Keratinocyte (primary cell): Measurements from ENCODE around the gene SPRED2.

Experiments
- EZH2 ChIP-seq: IDR thresholded peaks from one replicate; pipeline ENCODE4 v1.6.1; 2012; ENCODE audit warnings: inconsistent platforms, mild to moderate bottlenecking, low read length, moderate library complexity
- TF ChIP-seq, protein P1 (sequence below), 3 experiments: IDR thresholded peaks in 1 of 3; conservative IDR thresholded peaks in 1 of 3; optimal IDR thresholded peaks in 1 of 3; 2 replicates in 2 of 3; 3 replicates in 1 of 3; pipeline versions ENCODE3 to v1.5.1; 2011; ENCODE audit warnings: low read length in 3 of 3, mild to moderate bottlenecking in 3 of 3, moderate library complexity in 2 of 3, control low read depth in 1 of 3, inconsistent platforms in 1 of 3; ENCODE audit not compliant: insufficient read depth in 2 of 3; ENCODE audit errors: extremely low read depth in 1 of 3

DNA sequence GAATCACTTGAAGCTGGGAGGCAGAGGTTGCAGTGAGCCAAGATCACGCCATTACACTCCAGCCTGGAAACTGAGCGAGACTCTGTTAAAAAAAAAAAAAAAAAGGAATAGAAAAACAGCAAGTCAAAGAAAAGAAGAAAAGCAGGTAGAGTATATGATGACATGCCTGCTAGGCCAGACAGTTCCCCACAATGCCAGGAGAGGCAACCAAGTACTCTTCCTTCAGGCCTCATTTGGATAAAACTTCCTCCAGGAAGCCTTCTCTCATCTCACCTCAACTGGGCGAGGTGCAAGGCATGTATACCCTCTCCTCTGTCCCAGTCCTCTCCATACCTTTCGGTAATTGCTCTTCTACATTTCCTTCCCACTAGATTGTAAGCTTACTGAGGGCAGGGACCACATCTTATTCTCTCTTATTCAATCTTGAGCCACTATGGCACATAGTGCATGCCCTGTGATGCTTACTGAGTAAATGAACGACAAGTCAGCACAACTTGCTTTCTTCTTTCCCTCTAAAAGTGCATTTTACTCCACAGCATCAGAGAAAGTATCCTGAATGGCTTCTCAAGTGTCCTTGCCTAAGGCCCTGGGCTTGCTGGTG lies 10.1 kb upstream of the SPRED2 start:
- TF ChIP-seq, protein P1, sequence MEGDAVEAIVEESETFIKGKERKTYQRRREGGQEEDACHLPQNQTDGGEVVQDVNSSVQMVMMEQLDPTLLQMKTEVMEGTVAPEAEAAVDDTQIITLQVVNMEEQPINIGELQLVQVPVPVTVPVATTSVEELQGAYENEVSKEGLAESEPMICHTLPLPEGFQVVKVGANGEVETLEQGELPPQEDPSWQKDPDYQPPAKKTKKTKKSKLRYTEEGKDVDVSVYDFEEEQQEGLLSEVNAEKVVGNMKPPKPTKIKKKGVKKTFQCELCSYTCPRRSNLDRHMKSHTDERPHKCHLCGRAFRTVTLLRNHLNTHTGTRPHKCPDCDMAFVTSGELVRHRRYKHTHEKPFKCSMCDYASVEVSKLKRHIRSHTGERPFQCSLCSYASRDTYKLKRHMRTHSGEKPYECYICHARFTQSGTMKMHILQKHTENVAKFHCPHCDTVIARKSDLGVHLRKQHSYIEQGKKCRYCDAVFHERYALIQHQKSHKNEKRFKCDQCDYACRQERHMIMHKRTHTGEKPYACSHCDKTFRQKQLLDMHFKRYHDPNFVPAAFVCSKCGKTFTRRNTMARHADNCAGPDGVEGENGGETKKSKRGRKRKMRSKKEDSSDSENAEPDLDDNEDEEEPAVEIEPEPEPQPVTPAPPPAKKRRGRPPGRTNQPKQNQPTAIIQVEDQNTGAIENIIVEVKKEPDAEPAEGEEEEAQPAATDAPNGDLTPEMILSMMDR (optimal IDR thresholded peaks at IDR 0.05 in 1 of 3, IDR thresholded peaks at IDR 0.05 in 1 of 3, conservative IDR thresholded peaks at IDR 0.05 in 1 of 3; ENCODE audit: extremely low read depth in 1 of 3, insufficient read depth in 2 of 3, low read length in 3 of 3) = no peak
- no peak for TF ChIP-seq EZH2
